OCI-LY3 (cell line): ENCODE data around the gene TCF20.

Experiments
- EZH2phosphoT487 ChIP-seq: fragments of 200-600 bp; shearing (Covaris generic); IDR thresholded peaks from 2 replicates; pipeline ENCODE4 v1.6.1; 2018; ENCODE audit warnings: antibody characterized with exemption, mixed run types, low read depth
- TF ChIP-seq, protein P1 (sequence below): fragments of 200-600, 300-600 bp; sonication (generic); IDR thresholded peaks from 2 replicates; pipeline ENCODE4 v1.5.1; 2014; ENCODE audit warnings: antibody characterized with exemption, low read length, low read depth

DNA sequence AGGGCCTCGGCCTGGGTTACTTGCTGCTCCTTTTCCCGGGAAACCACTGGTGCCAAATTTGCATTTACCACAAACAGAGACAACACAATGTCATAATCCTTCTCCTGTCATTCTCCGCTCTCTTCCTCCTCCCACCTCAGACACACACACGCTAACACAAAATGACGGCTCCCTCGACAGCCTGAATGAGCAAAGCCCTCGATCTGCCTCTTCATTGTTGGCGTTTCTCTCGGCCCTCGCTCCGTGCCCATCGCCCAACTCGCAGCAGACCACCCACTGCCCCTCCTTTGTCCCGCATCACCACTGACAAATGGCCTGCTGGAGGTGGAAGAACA is 12.5 kb upstream of the TCF20 start:
- TF ChIP-seq, protein P1, sequence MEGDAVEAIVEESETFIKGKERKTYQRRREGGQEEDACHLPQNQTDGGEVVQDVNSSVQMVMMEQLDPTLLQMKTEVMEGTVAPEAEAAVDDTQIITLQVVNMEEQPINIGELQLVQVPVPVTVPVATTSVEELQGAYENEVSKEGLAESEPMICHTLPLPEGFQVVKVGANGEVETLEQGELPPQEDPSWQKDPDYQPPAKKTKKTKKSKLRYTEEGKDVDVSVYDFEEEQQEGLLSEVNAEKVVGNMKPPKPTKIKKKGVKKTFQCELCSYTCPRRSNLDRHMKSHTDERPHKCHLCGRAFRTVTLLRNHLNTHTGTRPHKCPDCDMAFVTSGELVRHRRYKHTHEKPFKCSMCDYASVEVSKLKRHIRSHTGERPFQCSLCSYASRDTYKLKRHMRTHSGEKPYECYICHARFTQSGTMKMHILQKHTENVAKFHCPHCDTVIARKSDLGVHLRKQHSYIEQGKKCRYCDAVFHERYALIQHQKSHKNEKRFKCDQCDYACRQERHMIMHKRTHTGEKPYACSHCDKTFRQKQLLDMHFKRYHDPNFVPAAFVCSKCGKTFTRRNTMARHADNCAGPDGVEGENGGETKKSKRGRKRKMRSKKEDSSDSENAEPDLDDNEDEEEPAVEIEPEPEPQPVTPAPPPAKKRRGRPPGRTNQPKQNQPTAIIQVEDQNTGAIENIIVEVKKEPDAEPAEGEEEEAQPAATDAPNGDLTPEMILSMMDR, result no peak
- TF ChIP-seq EZH2phosphoT487, result no peak
